GM12891 (cell line): ENCODE results near the gene SLC7A10.
"Not testable (repeated sequence)": the region's sequence is repeated elsewhere in the genome, so short reads cannot be mapped to it uniquely, and the experiment has no call there.

ENCODE experiments used
- PAX5 ChIP-seq: IDR thresholded peaks from 2 replicates; pipeline ENCODE4 v1.6.1; 2011; ENCODE audit warnings: low read length, moderate library complexity, mild to moderate bottlenecking; ENCODE audit not compliant: insufficient read depth, severe bottlenecking
- POLR2A ChIP-seq: IDR thresholded peaks from 2 replicates; pipeline ENCODE4 v1.6.1; 2011; ENCODE audit warnings: low read depth, low read length, control low read depth
- POLR2AphosphoS5 ChIP-seq: IDR thresholded peaks from 2 replicates; pipeline ENCODE4 v1.6.1; 2011; ENCODE audit warnings: low read depth, low read length, control low read depth
- TAF1 ChIP-seq: IDR thresholded peaks from 2 replicates; pipeline ENCODE4 v1.6.1; 2011; ENCODE audit warnings: low read depth, low read length, control low read depth

GRCh38 chr19:33222255-33222654 lies 3.4 kb downstream of the SLC7A10 start:
- not testable (repeated sequence) for TF ChIP-seq POLR2A, TAF1, POLR2AphosphoS5, PAX5
